Osteocyte (in vitro differentiated cells): ENCODE results near the gene CDK11A. TPM values are rescaled to one million over a fixed set of nuclear protein-coding genes. Genes with fewer than 3 reads are reported as not detected.
"Not testable (repeated sequence)": the region's sequence is repeated elsewhere in the genome, so short reads cannot be mapped to it uniquely, and the experiment has no call there.

Experiments used
- DNase-seq: peaks from one replicate; pipeline ENCODE4 v3.0.0; 2021; ENCODE audit warnings: mixed read lengths; ENCODE audit not compliant: unreplicated experiment; ENCODE audit errors: extremely low spot score
- H3K27ac Mint-ChIP-seq: one replicate; pipeline ENCODE4 v1.8.0; 2021; ENCODE audit warnings: mild to moderate bottlenecking, mixed read lengths; ENCODE audit not compliant: unreplicated experiment
- H3K27me3 Mint-ChIP-seq: one replicate; pipeline ENCODE4 v1.8.0; 2021; ENCODE audit warnings: mixed read lengths; ENCODE audit not compliant: unreplicated experiment
- H3K36me3 Mint-ChIP-seq: one replicate; pipeline ENCODE4 v1.8.0; 2021; ENCODE audit warnings: mixed read lengths; ENCODE audit not compliant: unreplicated experiment
- H3K4me1 Mint-ChIP-seq: one replicate; pipeline ENCODE4 v1.8.0; 2021; ENCODE audit warnings: mixed read lengths; ENCODE audit not compliant: unreplicated experiment
- H3K4me3 Mint-ChIP-seq: one replicate; pipeline ENCODE4 v1.8.0; 2021; ENCODE audit warnings: mild to moderate bottlenecking, moderate library complexity, mixed read lengths; ENCODE audit not compliant: unreplicated experiment
- H3K9me3 Mint-ChIP-seq: one replicate; pipeline ENCODE4 v1.8.0; 2021; ENCODE audit warnings: mixed read lengths; ENCODE audit not compliant: unreplicated experiment
- total RNA-seq: library from RNA; stranded (reverse); gene quantifications from 2 replicates; pipeline ENCODE4 v1.2.1, GENCODE V29; 2021
- TF ChIP-seq, protein P1 (sequence below): fragments of 200-600 bp; sonication (generic); IDR thresholded peaks from 2 replicates; pipeline ENCODE4 v1.5.0; 2021; ENCODE audit warnings: antibody characterized with exemption, mild to moderate bottlenecking, moderate library complexity

The CDK11A gene
- total RNA-seq, 1 donor from 2014 or later: 51.3 TPM

DNA sequence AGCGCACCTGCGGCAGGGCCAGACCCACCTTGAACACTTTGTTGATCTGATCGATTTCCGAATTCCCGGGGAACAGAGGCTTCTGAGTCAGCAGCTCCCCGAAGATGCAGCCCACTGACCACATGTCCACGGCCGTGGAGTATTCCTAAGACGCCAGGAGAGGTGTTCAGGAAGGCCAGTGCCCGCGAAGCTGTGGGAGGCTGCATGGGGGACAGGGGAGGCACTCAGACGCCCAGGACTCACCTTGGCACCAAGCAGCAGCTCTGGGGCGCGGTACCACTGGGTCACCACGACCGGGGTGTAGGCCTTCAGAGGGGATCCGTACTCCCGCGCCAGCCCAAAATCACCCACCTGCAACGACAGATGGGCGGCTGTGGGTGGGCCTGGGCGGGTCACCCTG lies 20.4 kb downstream of the CDK11A start:
- Mint-ChIP-seq H3K4me1 (no peaks in the 10 kb centered on the region), H3K4me3 (no peak overlapping the region), H3K27me3 (no peaks in the 10 kb centered on the region), H3K9me3 (no peaks in the 10 kb centered on the region), H3K36me3 (peaks cover 3% of the 10 kb centered on the region), H3K27ac (no peak overlapping the region)
- DNase-seq: peak; percentile 78
- TF ChIP-seq, protein P1, sequence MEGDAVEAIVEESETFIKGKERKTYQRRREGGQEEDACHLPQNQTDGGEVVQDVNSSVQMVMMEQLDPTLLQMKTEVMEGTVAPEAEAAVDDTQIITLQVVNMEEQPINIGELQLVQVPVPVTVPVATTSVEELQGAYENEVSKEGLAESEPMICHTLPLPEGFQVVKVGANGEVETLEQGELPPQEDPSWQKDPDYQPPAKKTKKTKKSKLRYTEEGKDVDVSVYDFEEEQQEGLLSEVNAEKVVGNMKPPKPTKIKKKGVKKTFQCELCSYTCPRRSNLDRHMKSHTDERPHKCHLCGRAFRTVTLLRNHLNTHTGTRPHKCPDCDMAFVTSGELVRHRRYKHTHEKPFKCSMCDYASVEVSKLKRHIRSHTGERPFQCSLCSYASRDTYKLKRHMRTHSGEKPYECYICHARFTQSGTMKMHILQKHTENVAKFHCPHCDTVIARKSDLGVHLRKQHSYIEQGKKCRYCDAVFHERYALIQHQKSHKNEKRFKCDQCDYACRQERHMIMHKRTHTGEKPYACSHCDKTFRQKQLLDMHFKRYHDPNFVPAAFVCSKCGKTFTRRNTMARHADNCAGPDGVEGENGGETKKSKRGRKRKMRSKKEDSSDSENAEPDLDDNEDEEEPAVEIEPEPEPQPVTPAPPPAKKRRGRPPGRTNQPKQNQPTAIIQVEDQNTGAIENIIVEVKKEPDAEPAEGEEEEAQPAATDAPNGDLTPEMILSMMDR: no peak

DNA sequence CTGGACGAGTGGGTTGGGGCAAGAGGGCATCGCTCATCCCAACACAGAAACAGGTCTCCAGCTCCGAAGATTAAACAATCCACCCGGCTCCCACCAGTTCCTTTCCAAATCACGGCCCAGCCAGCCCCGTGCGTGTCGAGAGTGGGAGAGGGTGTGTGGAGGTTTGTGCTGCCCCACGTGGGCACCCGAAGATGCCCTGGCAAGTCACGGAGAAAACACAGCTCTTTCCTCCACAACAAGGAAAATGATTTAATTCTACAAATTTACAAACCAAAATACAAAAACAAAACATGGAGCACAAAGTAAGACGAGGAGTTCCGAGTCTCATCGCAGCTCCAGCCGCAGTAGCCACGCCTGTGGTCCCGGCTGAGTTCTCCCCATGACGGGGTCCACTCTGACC lies 21.7 kb downstream of the CDK11A start:
- H3K27ac Mint-ChIP-seq, H3K36me3 Mint-ChIP-seq, H3K27me3 Mint-ChIP-seq, H3K4me1 Mint-ChIP-seq, H3K4me3 Mint-ChIP-seq, H3K9me3 Mint-ChIP-seq: not testable (repeated sequence)
- peak; percentile 17 for DNase-seq

DNA sequence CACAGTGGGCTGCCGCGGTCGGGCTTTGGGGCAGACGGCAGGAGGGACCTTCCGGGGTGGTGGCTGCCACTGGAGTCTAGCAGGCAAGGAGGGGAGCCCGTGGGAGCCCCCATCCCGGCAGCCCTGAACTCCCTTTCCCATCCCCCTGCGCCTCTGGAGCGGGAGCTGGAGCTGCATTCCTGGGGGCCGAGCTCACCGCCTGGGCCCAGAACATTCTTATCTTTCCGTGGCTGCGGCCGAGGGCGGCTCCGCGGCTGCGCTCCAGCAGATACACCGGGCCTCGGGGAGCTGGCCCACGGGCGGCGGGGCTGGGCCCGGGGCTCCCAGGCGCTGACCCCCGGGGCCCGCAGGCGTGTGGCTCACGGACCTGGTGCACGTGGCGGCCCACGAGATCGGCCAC lies 23.6 kb downstream of the CDK11A start:
- not testable (repeated sequence) for H3K27ac Mint-ChIP-seq, H3K4me1 Mint-ChIP-seq, H3K27me3 Mint-ChIP-seq, DNase-seq, H3K36me3 Mint-ChIP-seq, H3K9me3 Mint-ChIP-seq, H3K4me3 Mint-ChIP-seq

DNA sequence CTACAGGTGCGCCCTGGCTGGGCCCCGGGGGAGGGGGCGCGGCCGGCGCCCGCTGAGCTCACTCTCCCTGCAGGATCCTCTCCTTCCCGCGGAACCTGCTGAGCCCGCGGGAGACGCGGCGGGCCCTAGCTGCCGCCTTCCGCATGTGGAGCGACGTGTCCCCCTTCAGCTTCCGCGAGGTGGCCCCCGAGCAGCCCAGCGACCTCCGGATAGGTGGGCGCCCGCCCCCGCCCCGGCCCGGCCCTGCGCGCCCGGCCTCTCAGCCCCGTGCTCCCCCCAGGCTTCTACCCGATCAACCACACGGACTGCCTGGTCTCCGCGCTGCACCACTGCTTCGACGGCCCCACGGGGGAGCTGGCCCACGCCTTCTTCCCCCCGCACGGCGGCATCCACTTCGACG lies 24.1 kb downstream of the CDK11A start:
- not testable (repeated sequence) for H3K36me3 Mint-ChIP-seq, DNase-seq, H3K4me3 Mint-ChIP-seq, H3K27ac Mint-ChIP-seq, H3K4me1 Mint-ChIP-seq, H3K9me3 Mint-ChIP-seq, H3K27me3 Mint-ChIP-seq

DNA sequence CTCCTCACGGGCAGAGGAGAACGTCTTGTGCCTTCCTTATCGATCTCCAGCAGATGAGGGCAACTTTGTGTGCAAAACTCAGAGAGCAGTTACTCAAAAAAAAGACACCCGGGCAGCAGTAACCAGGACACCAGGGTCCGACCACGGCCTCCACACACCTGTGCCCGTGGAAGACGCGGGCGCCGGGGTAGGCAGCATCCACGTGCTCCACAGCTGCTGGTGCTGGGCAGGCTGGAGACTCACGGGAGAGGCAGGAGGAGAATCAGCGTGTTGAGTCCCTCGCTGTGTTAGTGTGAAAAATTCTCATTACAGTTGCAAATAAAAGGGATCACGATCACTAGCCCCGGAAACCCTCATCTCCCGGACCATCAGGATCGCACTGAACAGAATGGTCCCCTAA lies 25.1 kb downstream of the CDK11A start:
- H3K27ac Mint-ChIP-seq, H3K36me3 Mint-ChIP-seq: not testable (repeated sequence)
- DNase-seq: peak; percentile 77

DNA sequence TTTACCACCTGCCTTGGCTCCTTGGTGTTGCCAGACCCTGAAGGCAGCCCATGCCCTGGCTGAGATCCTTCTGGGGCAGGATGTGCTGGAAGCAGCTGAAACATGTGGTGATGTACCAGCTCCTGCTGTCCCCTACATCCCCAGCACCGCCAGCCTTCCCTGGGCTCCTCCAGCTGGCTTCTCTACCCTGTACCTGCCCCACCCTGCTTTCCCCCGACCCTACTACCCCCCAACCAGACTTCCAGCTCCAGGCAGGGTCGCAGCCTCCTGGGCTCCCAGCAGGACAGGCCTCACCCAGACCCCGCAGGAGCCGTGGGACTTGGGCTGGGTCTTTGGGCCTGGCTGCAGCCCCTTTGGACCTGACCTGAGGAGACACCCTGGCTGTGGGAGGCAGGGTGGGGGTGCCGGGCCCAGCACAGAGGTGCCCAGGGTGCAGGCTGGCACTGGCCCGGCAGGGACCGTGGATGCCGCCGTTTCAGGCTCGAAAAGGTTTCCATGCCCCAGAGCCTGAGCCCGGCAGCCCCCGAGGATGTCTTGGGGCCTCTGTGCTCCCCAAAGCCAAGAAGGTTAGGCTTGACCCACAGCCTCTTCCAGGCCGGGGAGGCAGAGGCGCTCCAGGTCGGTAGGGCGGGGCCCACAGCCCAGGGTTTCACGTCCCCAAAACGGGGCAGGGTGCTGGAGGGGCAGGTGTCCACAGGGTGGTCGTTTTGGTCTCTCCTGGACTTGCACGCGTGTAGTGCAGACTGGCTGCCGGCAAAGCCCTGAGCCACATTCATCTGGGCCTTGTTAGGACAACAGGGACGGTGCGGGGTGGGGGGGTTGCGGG lies 26.6 kb downstream of the CDK11A start:
- H3K36me3 Mint-ChIP-seq, H3K4me3 Mint-ChIP-seq, H3K27ac Mint-ChIP-seq, H3K27me3 Mint-ChIP-seq, H3K9me3 Mint-ChIP-seq, H3K4me1 Mint-ChIP-seq: not testable (repeated sequence)
- peak; percentile 62 for DNase-seq

More for the DNA sequence above, 25.1 kb downstream of the CDK11A start:
- not testable (repeated sequence) for H3K9me3 Mint-ChIP-seq, H3K27me3 Mint-ChIP-seq, H3K4me3 Mint-ChIP-seq, H3K4me1 Mint-ChIP-seq

DNA sequence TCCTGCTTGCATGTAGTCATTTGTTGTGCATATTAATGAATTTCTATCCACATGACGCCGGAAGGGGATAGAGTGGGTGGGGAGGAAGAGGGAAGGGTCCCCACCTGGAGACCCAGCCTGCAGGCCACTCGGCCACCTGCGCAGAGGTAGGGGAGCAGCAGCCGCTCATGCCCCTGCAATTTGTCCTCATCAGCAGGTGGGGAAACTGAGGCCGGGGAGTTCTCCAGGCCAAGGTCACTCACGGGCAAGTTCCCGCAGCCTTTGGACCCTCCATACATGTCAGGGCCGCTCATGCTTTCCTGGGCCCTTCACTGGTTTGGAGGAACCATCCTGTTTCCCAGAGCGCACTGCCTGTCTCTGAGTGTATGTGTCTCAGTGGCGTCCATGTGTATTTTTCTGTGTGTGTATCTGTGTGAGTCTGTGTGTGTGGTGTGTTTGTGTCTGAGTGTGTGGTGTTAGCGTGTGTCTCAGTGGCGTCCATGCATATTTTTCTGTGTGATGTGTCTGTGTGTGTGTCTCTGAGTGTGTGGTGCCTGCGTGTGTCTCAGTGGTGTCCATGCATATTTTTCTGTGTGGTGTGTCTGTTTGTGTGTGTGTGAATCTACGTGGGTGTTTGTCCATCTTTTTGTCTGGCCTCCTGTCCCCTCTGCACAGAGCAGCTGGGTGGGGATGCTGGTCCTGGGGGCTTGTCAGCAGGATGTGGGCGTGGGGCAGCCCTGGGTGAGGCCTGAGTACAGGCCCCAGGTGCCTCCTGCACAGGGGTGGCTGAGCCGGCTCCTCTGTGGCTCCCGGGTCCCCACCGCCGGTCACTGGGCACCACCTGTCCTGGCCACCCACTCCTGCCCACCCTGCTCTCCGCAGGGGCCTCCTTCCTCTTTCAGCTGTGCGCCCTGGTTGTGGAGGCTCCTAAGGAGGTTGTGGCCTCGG lies 27.5 kb downstream of the CDK11A start:
- not testable (repeated sequence) for H3K36me3 Mint-ChIP-seq, H3K4me1 Mint-ChIP-seq, H3K27me3 Mint-ChIP-seq, H3K27ac Mint-ChIP-seq, H3K9me3 Mint-ChIP-seq, DNase-seq, H3K4me3 Mint-ChIP-seq

- H3K27me3 Mint-ChIP-seq, H3K9me3 Mint-ChIP-seq, H3K36me3 Mint-ChIP-seq, H3K4me1 Mint-ChIP-seq: not testable (repeated sequence)
- Mint-ChIP-seq H3K27ac (peak within 1 kb of the TSS; percentile 83), H3K4me3 (peak within 1 kb of the TSS; percentile 69)
- DNase-seq: peak; percentile 97
Measured at GRCh38 chr1:1692714-1693647, 31.2 kb downstream of the CDK11A start, which contains the start of gene SLC35E2B. Gene SLC35E2B (minus strand): TSS chr1:1692795. CDS start chr1:1676699, 16,096 bp downstream.

DNA sequence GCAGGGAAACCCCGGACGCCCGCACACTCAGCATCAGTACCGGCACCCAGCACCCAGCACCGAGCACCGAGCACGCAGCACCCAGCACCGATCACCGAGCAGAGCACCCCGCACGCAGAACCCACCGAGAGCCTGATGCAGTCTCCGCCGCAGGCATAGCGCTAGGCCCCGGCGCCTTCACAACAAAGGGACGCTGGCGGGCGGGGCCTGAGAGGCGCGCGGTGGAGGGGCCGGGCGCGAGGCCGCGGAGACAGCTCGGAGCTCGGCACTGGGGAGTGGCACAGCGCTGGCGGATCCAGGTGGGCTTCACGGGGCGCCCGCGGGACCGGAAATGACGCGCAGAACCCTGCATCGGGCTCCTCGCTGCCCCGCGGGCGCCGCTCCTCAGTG lies 31.8 kb downstream of the CDK11A start:
- not testable (repeated sequence) for H3K4me1 Mint-ChIP-seq, H3K27ac Mint-ChIP-seq, H3K9me3 Mint-ChIP-seq, DNase-seq, H3K36me3 Mint-ChIP-seq, H3K27me3 Mint-ChIP-seq
- H3K4me3 Mint-ChIP-seq: peak overlapping the region; percentile 69

DNA sequence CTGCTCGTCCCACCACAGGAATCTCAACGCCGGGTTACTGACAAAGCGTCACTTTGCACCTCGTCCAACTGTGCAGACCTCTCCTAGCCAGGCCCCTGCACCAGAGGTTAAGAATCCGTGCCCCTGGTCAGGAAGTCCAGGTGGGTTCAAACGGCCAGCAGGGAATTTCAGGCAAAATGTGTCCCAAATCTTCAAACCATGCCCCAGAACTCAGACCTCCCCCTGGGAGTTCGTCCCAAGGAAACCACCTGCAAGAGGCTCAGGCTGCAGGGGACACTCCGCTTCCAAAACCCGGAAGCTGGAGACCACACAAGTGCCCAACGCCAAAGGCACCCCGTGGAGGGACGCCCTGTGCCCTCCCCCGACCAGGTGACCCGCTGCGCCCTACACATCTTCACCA lies 32.7 kb downstream of the CDK11A start:
- not testable (repeated sequence) for DNase-seq
- H3K4me1 Mint-ChIP-seq: peaks cover 17% of the 10 kb centered on the region

More for the DNA sequence above, 32.7 kb downstream of the CDK11A start:
- H3K4me3 Mint-ChIP-seq, H3K27me3 Mint-ChIP-seq, H3K27ac Mint-ChIP-seq, H3K9me3 Mint-ChIP-seq, H3K36me3 Mint-ChIP-seq: not testable (repeated sequence)
